Liver (tissue), 9 donors: ENCODE data around the gene NECTIN4. TPM values are rescaled to one million over a fixed set of nuclear protein-coding genes. Genes with fewer than 3 reads are reported as not detected.
A peak's percentile ranks its signal among the peaks of the same experiment; 100 is the strongest.

ENCODE experiments used
- DNase-seq: peaks from one replicate; pipeline ENCODE4 v3.0.0-alpha.2; 2017; ENCODE audit warnings: low spot score
- H3K27ac ChIP-seq, 2 donors: one replicate each; pipeline ENCODE4 v1.7.0; 2013; ENCODE audit warnings: inconsistent platforms in 2 of 2, low read length in 2 of 2, control low read depth in 1 of 2, low read depth in 1 of 2, mild to moderate bottlenecking in 1 of 2
- H3K27me3 ChIP-seq, 4 donors: one replicate each; pipeline versions ENCODE4 v1.6.1 to v1.7.0; 2013; ENCODE audit warnings: low read length in 3 of 4, inconsistent platforms in 1 of 4, mild to moderate bottlenecking in 1 of 4, moderate library complexity in 1 of 4; ENCODE audit not compliant: control insufficient read depth in 4 of 4, insufficient read depth in 4 of 4
- H3K36me3 ChIP-seq, 4 donors: one replicate each; pipeline versions ENCODE4 v1.6.1 to v1.7.0; 2013; ENCODE audit warnings: low read length in 3 of 4, mild to moderate bottlenecking in 3 of 4, low read depth in 1 of 4, moderate library complexity in 1 of 4; ENCODE audit not compliant: control insufficient read depth in 4 of 4, insufficient read depth in 3 of 4
- H3K4me1 ChIP-seq, 4 donors: one replicate each; pipeline versions ENCODE4 v1.6.1 to v1.7.0; 2013; ENCODE audit warnings: low read length in 3 of 4, mild to moderate bottlenecking in 3 of 4, moderate library complexity in 1 of 4; ENCODE audit not compliant: control insufficient read depth in 4 of 4, insufficient read depth in 4 of 4
- H3K4me3 ChIP-seq, 3 donors: one replicate each; pipeline versions ENCODE4 v1.6.1 to v1.7.0; 2013; ENCODE audit warnings: low read length in 3 of 3, control low read depth in 1 of 3, low read depth in 1 of 3, mild to moderate bottlenecking in 1 of 3
- H3K9ac ChIP-seq, 2 donors: one replicate each; pipeline ENCODE4 v1.7.0; 2013; ENCODE audit warnings: low read length in 2 of 2, mild to moderate bottlenecking in 2 of 2, moderate library complexity in 2 of 2, control low read depth in 1 of 2, low read depth in 1 of 2
- H3K9me3 ChIP-seq, 4 donors: one replicate each; pipeline versions ENCODE4 v1.6.1 to v1.7.0; 2013; ENCODE audit warnings: low read length in 3 of 4; ENCODE audit not compliant: control insufficient read depth in 4 of 4
- EGR1 ChIP-seq, 2 donors: IDR thresholded peaks; 2 replicates each; pipeline ENCODE4 v1.6.1; 2016 to 2018; ENCODE audit warnings: antibody characterized with exemption in 2 of 2, low read depth in 2 of 2
- FOXA2 ChIP-seq: IDR thresholded peaks from 2 replicates; pipeline ENCODE4 v1.6.1; 2016; ENCODE audit warnings: antibody characterized with exemption
- GABPA ChIP-seq, 2 donors: IDR thresholded peaks in 1 of 2; conservative IDR thresholded peaks in 1 of 2; 2 replicates each; pipeline ENCODE4 v1.6.1; 2016; ENCODE audit warnings: antibody characterized with exemption in 2 of 2, mild to moderate bottlenecking in 1 of 2, moderate library complexity in 1 of 2
- HNF4A ChIP-seq, 2 donors: conservative IDR thresholded peaks; 2 replicates each; pipeline ENCODE4 v1.6.1; 2016; ENCODE audit warnings: antibody characterized with exemption in 2 of 2, mild to moderate bottlenecking in 2 of 2
- JUND ChIP-seq, 2 donors: IDR thresholded peaks; 2 replicates each; pipeline ENCODE4 v1.6.1; 2016; ENCODE audit warnings: antibody characterized with exemption in 2 of 2
- NR2F2 ChIP-seq: IDR thresholded peaks from 2 replicates; pipeline ENCODE4 v1.6.1; 2016; ENCODE audit warnings: antibody characterized with exemption
- RAD21 ChIP-seq, 2 donors: IDR thresholded peaks; 2 replicates each; pipeline ENCODE4 v1.6.1; 2016; ENCODE audit warnings: antibody characterized with exemption in 2 of 2, mild to moderate bottlenecking in 2 of 2
- RXRA ChIP-seq, 2 donors: IDR thresholded peaks; 2 replicates each; pipeline ENCODE4 v1.6.1; 2017 to 2018; ENCODE audit warnings: antibody characterized with exemption in 2 of 2, mild to moderate bottlenecking in 1 of 2
- SP1 ChIP-seq: IDR thresholded peaks from 2 replicates; pipeline ENCODE4 v1.6.1; 2018; ENCODE audit warnings: antibody characterized with exemption, mild to moderate bottlenecking
- WGBS: extraction: QIAGEN DNeasy Blood & Tissue Kit; methylation state at CpG from one replicate; pipeline ENCODE4 v1.1.7; 2013; 5-methylcytosine and 5-hydroxymethylcytosine counted together
- polyA plus RNA-seq, 2 donors: library from polyadenylated mRNA; stranded (reverse) in 1 of 2; unstranded in 1 of 2; fragments of 200-250 nt in 1 of 2; fragments of >200 nt in 1 of 2; fragmentation: Nextera tagmentation in 1 of 2; extraction: Ambion mirVana in 1 of 2; gene quantifications; one replicate each; pipeline versions ENCODE4 v1.2.1 to v1.2.3, GENCODE V29; 2013 to 2015
- total RNA-seq, 2 donors: library from RNA; depleted of rRNA; stranded (reverse); fragments of >200 nt; gene quantifications; one replicate each; pipeline ENCODE4 v1.2.3, GENCODE V29; 2014
- TF ChIP-seq, protein P1 (sequence below): IDR thresholded peaks from 2 replicates; pipeline ENCODE4 v1.6.1; 2016; ENCODE audit warnings: antibody characterized with exemption
- TF ChIP-seq, protein P2 (sequence below): IDR thresholded peaks from 2 replicates; pipeline ENCODE4 v1.6.1; 2016; ENCODE audit warnings: antibody characterized with exemption
- TF ChIP-seq, protein P3 (sequence below): fragments of 150-350 bp; IDR thresholded peaks from 2 replicates; pipeline ENCODE4 v1.5.1; 2017; ENCODE audit warnings: improper control_type of control experiment, low read depth, low read length; ENCODE audit not compliant: missing input control
- TF ChIP-seq, protein P4 (sequence below): IDR thresholded peaks from 2 replicates; pipeline ENCODE4 v1.6.1; 2016; ENCODE audit warnings: antibody characterized with exemption, mild to moderate bottlenecking
- donor health status: healthy.
- donor health status: healthy.
- donor health status: healthy.
- donor health status: healthy.
- donor health status: healthy.

NECTIN4 gene
- total and polyA plus RNA-seq, 4 donors = 0.01 TPM; not detected in 3

DNA sequence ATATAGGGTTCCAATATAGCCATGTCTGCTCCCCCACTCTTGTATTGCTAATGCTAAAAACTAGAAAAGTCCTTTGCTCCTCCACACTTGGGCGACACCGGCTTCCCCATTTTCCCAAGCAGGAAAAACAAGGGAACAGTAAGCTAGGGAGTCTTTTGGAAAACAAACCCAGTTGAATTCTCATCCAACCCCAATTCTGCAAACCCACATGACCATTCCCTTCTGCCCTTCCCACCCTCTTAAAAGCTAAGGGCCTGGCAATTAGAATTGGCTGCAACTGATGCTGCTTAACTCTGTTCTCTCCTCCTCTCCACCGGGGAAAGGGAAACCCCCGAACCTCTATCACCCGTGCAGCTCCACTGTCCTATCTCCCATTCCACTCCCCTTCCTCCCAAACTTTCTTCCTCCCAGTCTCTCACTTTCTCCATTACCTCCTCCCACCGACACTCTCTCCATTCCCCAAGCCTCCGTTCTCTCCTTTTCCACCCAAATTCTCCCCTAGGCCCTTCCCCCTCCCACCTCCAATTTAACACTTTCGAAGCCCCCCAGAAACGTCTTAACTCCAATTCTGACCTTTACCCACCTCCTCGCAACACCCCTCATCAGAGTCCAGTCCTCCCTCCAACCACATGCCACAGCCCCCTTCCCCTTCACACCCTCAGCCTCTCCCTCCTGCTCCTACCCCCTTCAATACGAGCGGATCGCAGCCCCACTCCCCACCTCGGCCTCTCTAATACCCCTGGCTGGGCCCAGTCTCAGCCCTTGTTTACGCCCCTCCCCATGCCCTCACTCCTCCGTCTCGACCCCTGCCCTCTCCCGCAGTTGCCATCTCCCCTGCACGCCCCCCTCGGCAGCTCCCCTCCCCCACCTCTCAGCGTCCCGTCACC is 42.4 kb upstream of the NECTIN4 start:
- H3K4me1 ChIP-seq = peaks cover 0 to 21% (median 15%) of the 10 kb centered on the region in 4 donors
- no peak for DNase-seq

DNA sequence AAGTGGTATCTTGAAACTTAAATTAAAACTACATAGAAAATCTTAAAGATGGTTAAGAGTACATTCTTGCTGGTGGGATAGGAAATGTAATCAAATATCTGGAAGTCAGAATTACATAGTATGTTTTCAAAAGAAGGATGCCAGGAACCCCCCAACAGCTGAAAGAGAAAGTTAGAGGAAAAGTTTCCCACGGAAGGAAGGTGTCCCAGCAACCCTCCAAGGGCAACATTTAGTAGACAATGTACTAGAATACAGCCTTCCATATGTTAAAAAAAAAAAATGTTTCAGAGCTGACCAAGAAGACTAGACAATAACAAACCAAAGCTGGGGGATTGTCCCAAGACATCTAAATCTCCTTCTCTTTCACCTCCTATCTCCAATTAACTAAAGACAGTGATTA is 40.9 kb upstream of the NECTIN4 start:
- peaks cover 2 to 24% (median 15%) of the 10 kb centered on the region in 4 donors for H3K36me3 ChIP-seq
- H3K9ac ChIP-seq = no peak overlapping the region
- no peak overlapping the region for H3K27ac ChIP-seq
- TF ChIP-seq RXRA (IDR thresholded peaks at IDR 0.05) (no peak), EGR1 (IDR thresholded peaks at IDR 0.05; ENCODE audit: low read depth in 2 of 2) (no peak), SP1 (no peak), JUND (IDR thresholded peaks at IDR 0.05) (no peak), RAD21 (IDR thresholded peaks at IDR 0.05) (no peak), GABPA (IDR thresholded peaks at IDR 0.05 in 1 of 2, conservative IDR thresholded peaks at IDR 0.05 in 1 of 2) (no peak), NR2F2 (no peak)
- TF ChIP-seq, protein P1, sequence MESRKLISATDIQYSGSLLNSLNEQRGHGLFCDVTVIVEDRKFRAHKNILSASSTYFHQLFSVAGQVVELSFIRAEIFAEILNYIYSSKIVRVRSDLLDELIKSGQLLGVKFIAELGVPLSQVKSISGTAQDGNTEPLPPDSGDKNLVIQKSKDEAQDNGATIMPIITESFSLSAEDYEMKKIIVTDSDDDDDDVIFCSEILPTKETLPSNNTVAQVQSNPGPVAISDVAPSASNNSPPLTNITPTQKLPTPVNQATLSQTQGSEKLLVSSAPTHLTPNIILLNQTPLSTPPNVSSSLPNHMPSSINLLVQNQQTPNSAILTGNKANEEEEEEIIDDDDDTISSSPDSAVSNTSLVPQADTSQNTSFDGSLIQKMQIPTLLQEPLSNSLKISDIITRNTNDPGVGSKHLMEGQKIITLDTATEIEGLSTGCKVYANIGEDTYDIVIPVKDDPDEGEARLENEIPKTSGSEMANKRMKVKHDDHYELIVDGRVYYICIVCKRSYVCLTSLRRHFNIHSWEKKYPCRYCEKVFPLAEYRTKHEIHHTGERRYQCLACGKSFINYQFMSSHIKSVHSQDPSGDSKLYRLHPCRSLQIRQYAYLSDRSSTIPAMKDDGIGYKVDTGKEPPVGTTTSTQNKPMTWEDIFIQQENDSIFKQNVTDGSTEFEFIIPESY = no peak
- TF ChIP-seq, protein P2, sequence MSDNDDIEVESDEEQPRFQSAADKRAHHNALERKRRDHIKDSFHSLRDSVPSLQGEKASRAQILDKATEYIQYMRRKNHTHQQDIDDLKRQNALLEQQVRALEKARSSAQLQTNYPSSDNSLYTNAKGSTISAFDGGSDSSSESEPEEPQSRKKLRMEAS = no peak
- TF ChIP-seq, protein P3, sequence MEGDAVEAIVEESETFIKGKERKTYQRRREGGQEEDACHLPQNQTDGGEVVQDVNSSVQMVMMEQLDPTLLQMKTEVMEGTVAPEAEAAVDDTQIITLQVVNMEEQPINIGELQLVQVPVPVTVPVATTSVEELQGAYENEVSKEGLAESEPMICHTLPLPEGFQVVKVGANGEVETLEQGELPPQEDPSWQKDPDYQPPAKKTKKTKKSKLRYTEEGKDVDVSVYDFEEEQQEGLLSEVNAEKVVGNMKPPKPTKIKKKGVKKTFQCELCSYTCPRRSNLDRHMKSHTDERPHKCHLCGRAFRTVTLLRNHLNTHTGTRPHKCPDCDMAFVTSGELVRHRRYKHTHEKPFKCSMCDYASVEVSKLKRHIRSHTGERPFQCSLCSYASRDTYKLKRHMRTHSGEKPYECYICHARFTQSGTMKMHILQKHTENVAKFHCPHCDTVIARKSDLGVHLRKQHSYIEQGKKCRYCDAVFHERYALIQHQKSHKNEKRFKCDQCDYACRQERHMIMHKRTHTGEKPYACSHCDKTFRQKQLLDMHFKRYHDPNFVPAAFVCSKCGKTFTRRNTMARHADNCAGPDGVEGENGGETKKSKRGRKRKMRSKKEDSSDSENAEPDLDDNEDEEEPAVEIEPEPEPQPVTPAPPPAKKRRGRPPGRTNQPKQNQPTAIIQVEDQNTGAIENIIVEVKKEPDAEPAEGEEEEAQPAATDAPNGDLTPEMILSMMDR = no peak

More for the DNA sequence above, 42.4 kb upstream of the NECTIN4 start:
- TF ChIP-seq, protein P4, sequence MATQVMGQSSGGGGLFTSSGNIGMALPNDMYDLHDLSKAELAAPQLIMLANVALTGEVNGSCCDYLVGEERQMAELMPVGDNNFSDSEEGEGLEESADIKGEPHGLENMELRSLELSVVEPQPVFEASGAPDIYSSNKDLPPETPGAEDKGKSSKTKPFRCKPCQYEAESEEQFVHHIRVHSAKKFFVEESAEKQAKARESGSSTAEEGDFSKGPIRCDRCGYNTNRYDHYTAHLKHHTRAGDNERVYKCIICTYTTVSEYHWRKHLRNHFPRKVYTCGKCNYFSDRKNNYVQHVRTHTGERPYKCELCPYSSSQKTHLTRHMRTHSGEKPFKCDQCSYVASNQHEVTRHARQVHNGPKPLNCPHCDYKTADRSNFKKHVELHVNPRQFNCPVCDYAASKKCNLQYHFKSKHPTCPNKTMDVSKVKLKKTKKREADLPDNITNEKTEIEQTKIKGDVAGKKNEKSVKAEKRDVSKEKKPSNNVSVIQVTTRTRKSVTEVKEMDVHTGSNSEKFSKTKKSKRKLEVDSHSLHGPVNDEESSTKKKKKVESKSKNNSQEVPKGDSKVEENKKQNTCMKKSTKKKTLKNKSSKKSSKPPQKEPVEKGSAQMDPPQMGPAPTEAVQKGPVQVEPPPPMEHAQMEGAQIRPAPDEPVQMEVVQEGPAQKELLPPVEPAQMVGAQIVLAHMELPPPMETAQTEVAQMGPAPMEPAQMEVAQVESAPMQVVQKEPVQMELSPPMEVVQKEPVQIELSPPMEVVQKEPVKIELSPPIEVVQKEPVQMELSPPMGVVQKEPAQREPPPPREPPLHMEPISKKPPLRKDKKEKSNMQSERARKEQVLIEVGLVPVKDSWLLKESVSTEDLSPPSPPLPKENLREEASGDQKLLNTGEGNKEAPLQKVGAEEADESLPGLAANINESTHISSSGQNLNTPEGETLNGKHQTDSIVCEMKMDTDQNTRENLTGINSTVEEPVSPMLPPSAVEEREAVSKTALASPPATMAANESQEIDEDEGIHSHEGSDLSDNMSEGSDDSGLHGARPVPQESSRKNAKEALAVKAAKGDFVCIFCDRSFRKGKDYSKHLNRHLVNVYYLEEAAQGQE = no peak
- TF ChIP-seq FOXA2 (no peak), RXRA (IDR thresholded peaks at IDR 0.05) (no peak), HNF4A (conservative IDR thresholded peaks at IDR 0.05) (no peak), EGR1 (IDR thresholded peaks at IDR 0.05; ENCODE audit: low read depth in 2 of 2) (no peak), NR2F2 (no peak)
- TF ChIP-seq, protein P1 = no peak
- TF ChIP-seq, protein P2 = no peak
- Histone ChIP-seq H3K9me3 (no peaks in the 10 kb centered on the region), H3K27ac (peak overlapping the region; percentile 92 to 99), H3K4me3 (peak overlapping the region; percentile 72 to 92 (median 88)), H3K36me3 (peaks cover 0 to 18% (median 12%) of the 10 kb centered on the region in 4 donors), H3K27me3 (no peaks in the 10 kb centered on the region), H3K9ac (peak overlapping the region; percentile 40 to 89)
- 7% methylated on average over 22 of the region's 22 CpGs for WGBS

More for the DNA sequence above, 40.9 kb upstream of the NECTIN4 start:
- Histone ChIP-seq H3K9me3 (no peaks in the 10 kb centered on the region), H3K4me3 (no peak overlapping the region), H3K4me1 (peaks cover 0 to 21% (median 14%) of the 10 kb centered on the region in 4 donors), H3K27me3 (no peaks in the 10 kb centered on the region)
- no peak for DNase-seq
- WGBS = 75% methylated on average over 1 of the region's 1 CpG
